HepG2 (cell line): Measurements from ENCODE around the gene PHYHIPL. TPM values are rescaled to one million over a fixed set of nuclear protein-coding genes. Genes with fewer than 3 reads are reported as not detected.

ENCODE experiments used
- NCOR1 ChIP-seq: fragments of 200-600 bp; sonication (generic); IDR thresholded peaks from 2 replicates; pipeline ENCODE4 v1.7.0; 2017; ENCODE audit warnings: antibody characterized with exemption, low read length, borderline replicate concordance
- PAWR ChIP-seq: sonication (generic); formaldehyde crosslinking; IDR thresholded peaks from 2 replicates; pipeline ENCODE4 v1.4.0; 2020; ENCODE audit warnings: missing genetic modification reagents, mild to moderate bottlenecking, borderline replicate concordance
- PAXIP1 ChIP-seq: sonication (generic); formaldehyde crosslinking; conservative IDR thresholded peaks from 2 replicates; pipeline ENCODE4 v1.4.0; 2020; ENCODE audit warnings: mild to moderate bottlenecking, missing genetic modification reagents, moderate library complexity
- PCBP1 ChIP-seq: fragments of 200-400 bp; formaldehyde crosslinking; IDR thresholded peaks from 2 replicates; pipeline ENCODE4 v1.6.1; 2017; ENCODE audit warnings: mild to moderate bottlenecking, low read depth, low read length, borderline replicate concordance
- RERE ChIP-seq: IDR thresholded peaks from 2 replicates; pipeline ENCODE4 v1.6.1; 2016; ENCODE audit warnings: low read depth, missing genetic modification reagents, missing compliant biosample characterization
- SNAI1 ChIP-seq: sonication (generic); formaldehyde crosslinking; IDR thresholded peaks from 2 replicates; pipeline ENCODE4 v1.5.0; 2020; ENCODE audit warnings: mild to moderate bottlenecking, missing genetic modification reagents, borderline replicate concordance
- THAP7 ChIP-seq: sonication (generic); formaldehyde crosslinking; IDR thresholded peaks from 2 replicates; pipeline ENCODE4 v1.8.1; 2023; ENCODE audit warnings: mild to moderate bottlenecking, missing genetic modification reagents
- THYN1 ChIP-seq: sonication (generic); formaldehyde crosslinking; IDR thresholded peaks from 2 replicates; pipeline ENCODE4 v1.8.1; 2023; ENCODE audit warnings: low read depth, mild to moderate bottlenecking, moderate library complexity, missing genetic modification reagents, borderline replicate concordance
- ZBTB33 ChIP-seq: sonication (generic); formaldehyde crosslinking; IDR thresholded peaks from 2 replicates; pipeline ENCODE4 v1.4.0; 2020; ENCODE audit warnings: missing genetic modification reagents
- ZFYVE20 ChIP-seq: sonication (generic); formaldehyde crosslinking; IDR thresholded peaks from 2 replicates; pipeline ENCODE4 v1.8.0; 2023; ENCODE audit warnings: low read depth, mild to moderate bottlenecking, moderate library complexity, missing genetic modification reagents, borderline replicate concordance
- ZNF33A ChIP-seq: sonication (generic); formaldehyde crosslinking; IDR thresholded peaks from 2 replicates; pipeline ENCODE4 v1.5.1; 2020; ENCODE audit warnings: missing genetic modification reagents, mild to moderate bottlenecking, moderate library complexity, borderline replicate concordance
- ZNF34 ChIP-seq: sonication (generic); formaldehyde crosslinking; IDR thresholded peaks from 2 replicates; pipeline ENCODE4 v1.4.0; 2020; ENCODE audit warnings: mild to moderate bottlenecking, missing genetic modification reagents, borderline replicate concordance
- ZNF431 ChIP-seq: sonication (generic); formaldehyde crosslinking; IDR thresholded peaks from 2 replicates; pipeline ENCODE4 v1.9.0; 2022; ENCODE audit warnings: missing genetic modification reagents, low read depth, mild to moderate bottlenecking, borderline replicate concordance
- polyA plus RNA-seq, 8 experiments: library from polyadenylated mRNA; depleted of rRNA in 3 of 8; stranded (reverse) in 7 of 8; unstranded in 1 of 8; fragments of >200 nt; fragmentation: Illumina TruSeq in 4 of 8; extraction: Trizol in 4 of 8; gene quantifications; 2 replicates each; pipeline versions ENCODE4 v1.2.1 to v1.2.3, GENCODE V29; 2011 to 2016; ENCODE audit warnings: low read depth in 4 of 8, missing spikeins in 1 of 8, mixed read lengths in 1 of 8; ENCODE audit not compliant: insufficient read depth in 1 of 8
- total RNA-seq, 5 experiments: library from RNA; depleted of rRNA; stranded (reverse); fragments of >200 nt; fragmentation: Illumina TruSeq; extraction: Trizol; gene quantifications; 2 replicates each; pipeline ENCODE4 v1.2.3, GENCODE V29; 2016; ENCODE audit warnings: low read depth in 1 of 5

Gene PHYHIPL
- total and polyA plus RNA-seq, 2 of the 13 experiments (the other 11 are each of a cell fraction or from before 2014, with no cell fraction given): 40.6 to 78.5 TPM

- no peak for TF ChIP-seq ZNF34 (CRISPR knock-in tag)
- TF ChIP-seq PAXIP1 (CRISPR knock-in tag): no peak; the same call in 1 of the 2 replicates
- no peak for TF ChIP-seq SNAI1 (CRISPR knock-in tag)
- peak; percentile 41; the same call in 1 of the 2 replicates for TF ChIP-seq THAP7
- TF ChIP-seq NCOR1: no peak
- TF ChIP-seq ZBTB33 (CRISPR knock-in tag): no peak
- TF ChIP-seq RERE (CRISPR knock-in tag): 0 out of 2 replicates have a peak, but pooled peaks have one; percentile 27
- no peak for TF ChIP-seq THYN1 (CRISPR knock-in tag)
- peak; percentile 12; the same call in 1 of the 2 replicates for TF ChIP-seq PCBP1
- no peak for TF ChIP-seq PAWR (CRISPR knock-in tag)
- 0 out of 2 replicates have a peak, but pooled peaks have one; percentile 62 for TF ChIP-seq ZNF431
- TF ChIP-seq ZFYVE20 (CRISPR knock-in tag): no peak
- 0 out of 2 replicates have a peak, but pooled peaks have one; percentile 13 for TF ChIP-seq ZNF33A (CRISPR knock-in tag)
Observed at GRCh38 chr10:59176241-59177030, at the start of gene PHYHIPL (continued).
